Suprapubic skin (tissue), 4 donors: Measurements from ENCODE around the gene NCAPD3.

Experiments used
- EP300 ChIP-seq: sonication (generic); formaldehyde crosslinking; IDR thresholded peaks from one replicate; pipeline ENCODE4 v1.6.1; 2017; ENCODE audit warnings: antibody characterized with exemption
- POLR2A ChIP-seq, 2 donors: fragments of 450-650 bp; IDR thresholded peaks; one replicate each; pipeline ENCODE4 v1.6.1; 2017; ENCODE audit warnings: antibody characterized with exemption in 2 of 2, mild to moderate bottlenecking in 2 of 2, moderate library complexity in 2 of 2
- POLR2AphosphoS5 ChIP-seq, 3 donors: sonication (generic); formaldehyde crosslinking; IDR thresholded peaks; one replicate each; pipeline ENCODE4 v1.6.1; 2017; ENCODE audit warnings: antibody characterized with exemption in 3 of 3
- TF ChIP-seq, protein P1 (sequence below), 2 donors: fragments of 200-600 bp in 1 of 2; fragments of 450-650 bp in 1 of 2; sonication (generic) in 1 of 2; IDR thresholded peaks; one replicate each; pipeline ENCODE4 v1.5.1; 2016 to 2019; ENCODE audit warnings: antibody characterized with exemption in 2 of 2, mild to moderate bottlenecking in 1 of 2, moderate library complexity in 1 of 2

- no peak for TF ChIP-seq POLR2AphosphoS5 (IDR thresholded peaks at IDR 0.05)
- TF ChIP-seq, protein P1, sequence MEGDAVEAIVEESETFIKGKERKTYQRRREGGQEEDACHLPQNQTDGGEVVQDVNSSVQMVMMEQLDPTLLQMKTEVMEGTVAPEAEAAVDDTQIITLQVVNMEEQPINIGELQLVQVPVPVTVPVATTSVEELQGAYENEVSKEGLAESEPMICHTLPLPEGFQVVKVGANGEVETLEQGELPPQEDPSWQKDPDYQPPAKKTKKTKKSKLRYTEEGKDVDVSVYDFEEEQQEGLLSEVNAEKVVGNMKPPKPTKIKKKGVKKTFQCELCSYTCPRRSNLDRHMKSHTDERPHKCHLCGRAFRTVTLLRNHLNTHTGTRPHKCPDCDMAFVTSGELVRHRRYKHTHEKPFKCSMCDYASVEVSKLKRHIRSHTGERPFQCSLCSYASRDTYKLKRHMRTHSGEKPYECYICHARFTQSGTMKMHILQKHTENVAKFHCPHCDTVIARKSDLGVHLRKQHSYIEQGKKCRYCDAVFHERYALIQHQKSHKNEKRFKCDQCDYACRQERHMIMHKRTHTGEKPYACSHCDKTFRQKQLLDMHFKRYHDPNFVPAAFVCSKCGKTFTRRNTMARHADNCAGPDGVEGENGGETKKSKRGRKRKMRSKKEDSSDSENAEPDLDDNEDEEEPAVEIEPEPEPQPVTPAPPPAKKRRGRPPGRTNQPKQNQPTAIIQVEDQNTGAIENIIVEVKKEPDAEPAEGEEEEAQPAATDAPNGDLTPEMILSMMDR (IDR thresholded peaks at IDR 0.05): no peak
- TF ChIP-seq POLR2A (IDR thresholded peaks at IDR 0.05): no peak
- TF ChIP-seq EP300: no peak
Measured at GRCh38 chr11:134271978-134272377, 48.2 kb upstream of the NCAPD3 start.
